Right lobe of liver (tissue), 6 donors: ENCODE results near the gene CNBP. TPM values are rescaled to one million over a fixed set of nuclear protein-coding genes. Genes with fewer than 3 reads are reported as not detected.

Experiments used
- ATAC-seq, 4 donors: fragments of 200-7000 bp; cut with Tn5 transposase; one replicate each; pipeline ENCODE4 v1.9.1; 2020; ENCODE audit warnings: mild to moderate bottlenecking in 4 of 4, moderate library complexity in 4 of 4
- DNase-seq, 3 donors: peaks; one replicate each; pipeline ENCODE4 v3.0.0-alpha.2; 2020
- H3K27ac ChIP-seq, 3 donors: fragments of 200-600 bp; one replicate each; pipeline ENCODE4 v1.8.0; 2022
- H3K27me3 ChIP-seq, 2 donors: fragments of 200-600 bp; one replicate each; pipeline ENCODE4 v1.8.0; 2022
- H3K36me3 ChIP-seq, 4 donors: fragments of 200-600 bp; sonication (generic) in 1 of 4; one replicate each; pipeline versions ENCODE4 v1.5.1 to v1.8.0; 2017 to 2022; ENCODE audit warnings: control low read depth in 1 of 4
- H3K4me1 ChIP-seq, 4 donors: fragments of 200-600 bp; sonication (generic) in 1 of 4; one replicate each; pipeline versions ENCODE4 v1.5.1 to v1.8.0; 2017 to 2022; ENCODE audit warnings: control low read depth in 1 of 4
- H3K4me3 ChIP-seq, 3 donors: fragments of 200-600 bp; one replicate each; pipeline ENCODE4 v1.8.0; 2022
- H3K9me3 ChIP-seq, 4 donors: fragments of 200-600 bp; sonication (generic) in 1 of 4; one replicate each; pipeline versions ENCODE4 v1.5.1 to v1.8.0; 2017 to 2022; ENCODE audit warnings: control low read depth in 1 of 4
- CTCF ChIP-seq, 4 donors: fragments of 200-600 bp in 3 of 4; fragments of 450-650 bp in 1 of 4; IDR thresholded peaks; one replicate each; pipeline versions ENCODE4 v1.5.1 to v1.8.0; 2016 to 2022; ENCODE audit warnings: antibody characterized with exemption in 4 of 4, mild to moderate bottlenecking in 2 of 4
- POLR2A ChIP-seq: fragments of 450-650 bp; IDR thresholded peaks from one replicate; pipeline ENCODE4 v1.6.1; 2017; ENCODE audit warnings: antibody characterized with exemption, mild to moderate bottlenecking
- WGBS: methylation state at CpG from one replicate; pipeline ENCODE4 v1.1.6; 2018; ENCODE audit warnings: low coverage, low lambda C conversion rate; ENCODE audit not compliant: insufficient coverage; ENCODE audit errors: missing lambda C conversion rate; 5-methylcytosine and 5-hydroxymethylcytosine counted together
- intact Hi-C, 2 donors: fragments of 100-400 bp; cut with DNase I; formaldehyde crosslinking; loops; one replicate each; pipeline versions ENCODE4 v1.11.2 to v1.14.1; 2022
- total RNA-seq, 6 experiments: library from RNA; depleted of rRNA in 2 of 6; stranded (reverse); fragments of >200 nt in 2 of 6; fragmentation: NEBNext Ultra II Directional in 3 of 6; extraction: Animal tissue kit (Norgen Biotek cat#: 25700) in 3 of 6; gene quantifications; one replicate each; pipeline versions ENCODE4 v1.1.0 to v1.2.4, GENCODE V29; 2016 to 2023
- donor health status: DM: no; HTN: yes; CAD: no.
- donor health status: DM: no; HTN: no; CAD: no.
- donor health status: DM: no; HTN: no; CAD: no.
- donor health status: DM: no; HTN: yes; CAD: no.
- donor health status: DM: no; HTN: yes; CAD: no.

Gene CNBP
- total RNA-seq, 6 experiments from 2014 or later, result 164 to 222 (median 215) TPM

- Histone ChIP-seq H3K4me3 (no peak overlapping the region), H3K27me3 (no peaks in the 10 kb centered on the region), H3K27ac (no peak overlapping the region), H3K4me1 (peaks cover 0 to 18% (median 0%) of the 10 kb centered on the region in 4 donors), H3K36me3 (peaks cover under 1 to 32% (median 21%) of the 10 kb centered on the region in 4 donors), H3K9me3 (no peaks in the 10 kb centered on the region)
- TF ChIP-seq POLR2A, result no peak
- no peak for TF ChIP-seq CTCF (IDR thresholded peaks at IDR 0.05)
- DNase-seq, result no peak
- intact Hi-C loops, result no loop called here
- no peak for ATAC-seq
- WGBS, result 59% methylated on average over 3 of the region's 7 CpGs
Measured at GRCh38 chr3:129164500-129164899, 19.2 kb downstream of the CNBP start.

- ATAC-seq (no peak), DNase-seq (peak in 1 of 3 donors; percentile 21)
- no peaks in the 10 kb centered on the region for H3K27me3 ChIP-seq
- peaks cover 0 to 32% (median 23%) of the 10 kb centered on the region in 4 donors for H3K36me3 ChIP-seq
- 54% methylated on average over 5 of the region's 5 CpGs for WGBS
- H3K9me3 ChIP-seq, result no peaks in the 10 kb centered on the region
- TF ChIP-seq POLR2A, result no peak
- TF ChIP-seq CTCF (IDR thresholded peaks at IDR 0.05), result peak in 1 of 4 donors; percentile 14
- intact Hi-C loops, result no loop called here
- peaks cover 0 to 18% (median 0%) of the 10 kb centered on the region in 4 donors for H3K4me1 ChIP-seq
- no peak overlapping the region for H3K4me3 ChIP-seq
- H3K27ac ChIP-seq, result no peak overlapping the region
Measured at GRCh38 chr3:129162729-129163579, 20.7 kb downstream of the CNBP start.

GRCh38 chr3:129161860-129162271 lies 21.8 kb downstream of the CNBP start:
- DNase-seq, result peak in 1 of 3 donors; percentile 42
- ATAC-seq, result peak; percentile 6 to 29 (median 16)
- Histone ChIP-seq H3K27ac (peak overlapping the region; percentile 88 to 96 (median 92)), H3K27me3 (no peaks in the 10 kb centered on the region), H3K4me1 (peaks cover 0 to 18% (median 0%) of the 10 kb centered on the region in 4 donors), H3K9me3 (no peaks in the 10 kb centered on the region), H3K36me3 (peaks cover 0 to 31% (median 22%) of the 10 kb centered on the region in 4 donors), H3K4me3 (peak overlapping the region; percentile 67 to 80 (median 79))
- 0% methylated on average over 7 of the region's 12 CpGs for WGBS
- intact Hi-C loops, result no loop called here
- TF ChIP-seq POLR2A, result no peak
- TF ChIP-seq CTCF (IDR thresholded peaks at IDR 0.05), result no peak

- WGBS, result 1% methylated on average over 24 of the region's 67 CpGs
- Histone ChIP-seq H3K27ac (peak within 1 kb of the TSS; percentile 88 to 96 (median 92)), H3K36me3 (peaks cover 0 to 31% (median 23%) of the 10 kb centered on the region in 4 donors), H3K4me3 (peak within 1 kb of the TSS; percentile 67 to 80 (median 79)), H3K9me3 (no peaks in the 10 kb centered on the region), H3K4me1 (peaks cover 0 to 18% (median 0%) of the 10 kb centered on the region in 4 donors), H3K27me3 (no peaks in the 10 kb centered on the region)
- TF ChIP-seq POLR2A (peak; percentile 87), CTCF (IDR thresholded peaks at IDR 0.05) (peak; percentile 52 to 69 (median 61))
- intact Hi-C loops, result no loop called here
- ATAC-seq (peak; percentile 91 to 93 (median 92)), DNase-seq (peak; percentile 89 to 92 (median 90))
Measured at GRCh38 chr3:129160891-129161859, 22.5 kb downstream of the CNBP start, which contains the start of gene ISY1. TSS of gene ISY1 (minus strand) at chr3:129161063. CDS start at chr3:129160975, 88 bp downstream.
